Vagina (tissue), 2 donors: ENCODE measurements around the gene EMILIN1.

Experiments
- POLR2A ChIP-seq, 2 donors: fragments of 450-650 bp; IDR thresholded peaks; one replicate each; pipeline ENCODE4 v1.6.1; 2017; ENCODE audit warnings: antibody characterized with exemption in 2 of 2, mild to moderate bottlenecking in 2 of 2, moderate library complexity in 2 of 2
- TF ChIP-seq, protein P1 (sequence below), 3 experiments: fragments of 450-650 bp in 2 of 3; fragments of 200-600 bp in 1 of 3; sonication (generic) in 1 of 3; IDR thresholded peaks; one replicate each; pipeline ENCODE4 v1.5.1; 2017 to 2019; ENCODE audit warnings: antibody characterized with exemption in 3 of 3, mild to moderate bottlenecking in 2 of 3, moderate library complexity in 2 of 3

DNA sequence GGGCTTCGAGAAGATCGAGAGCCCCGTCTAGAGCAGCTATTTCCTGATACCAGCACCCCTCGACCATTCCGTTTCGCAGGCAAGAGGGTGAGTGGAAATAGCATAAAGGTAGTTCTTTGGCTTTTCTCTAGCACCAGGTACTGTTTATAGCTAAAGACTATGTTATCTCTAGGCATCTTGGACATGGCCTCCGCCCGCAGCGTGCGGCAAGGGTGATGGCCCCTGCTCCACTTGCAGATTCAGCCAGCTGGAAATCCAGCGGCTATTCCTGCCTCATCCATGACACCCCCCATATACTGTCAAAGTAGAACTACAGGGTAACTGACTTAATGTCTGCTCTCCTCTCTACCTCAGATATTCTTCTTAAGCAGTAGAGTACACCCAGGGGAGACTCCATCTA, 23.7 kb upstream of the EMILIN1 start:
- TF ChIP-seq POLR2A (IDR thresholded peaks at IDR 0.05): no peak
- TF ChIP-seq, protein P1, sequence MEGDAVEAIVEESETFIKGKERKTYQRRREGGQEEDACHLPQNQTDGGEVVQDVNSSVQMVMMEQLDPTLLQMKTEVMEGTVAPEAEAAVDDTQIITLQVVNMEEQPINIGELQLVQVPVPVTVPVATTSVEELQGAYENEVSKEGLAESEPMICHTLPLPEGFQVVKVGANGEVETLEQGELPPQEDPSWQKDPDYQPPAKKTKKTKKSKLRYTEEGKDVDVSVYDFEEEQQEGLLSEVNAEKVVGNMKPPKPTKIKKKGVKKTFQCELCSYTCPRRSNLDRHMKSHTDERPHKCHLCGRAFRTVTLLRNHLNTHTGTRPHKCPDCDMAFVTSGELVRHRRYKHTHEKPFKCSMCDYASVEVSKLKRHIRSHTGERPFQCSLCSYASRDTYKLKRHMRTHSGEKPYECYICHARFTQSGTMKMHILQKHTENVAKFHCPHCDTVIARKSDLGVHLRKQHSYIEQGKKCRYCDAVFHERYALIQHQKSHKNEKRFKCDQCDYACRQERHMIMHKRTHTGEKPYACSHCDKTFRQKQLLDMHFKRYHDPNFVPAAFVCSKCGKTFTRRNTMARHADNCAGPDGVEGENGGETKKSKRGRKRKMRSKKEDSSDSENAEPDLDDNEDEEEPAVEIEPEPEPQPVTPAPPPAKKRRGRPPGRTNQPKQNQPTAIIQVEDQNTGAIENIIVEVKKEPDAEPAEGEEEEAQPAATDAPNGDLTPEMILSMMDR (IDR thresholded peaks at IDR 0.05): no peak
